Measurements from ENCODE around the gene JPH3.
"Not testable (repeated sequence)": the region's sequence is repeated elsewhere in the genome, so short reads cannot be mapped to it uniquely, and the experiment has no call there.

Gene JPH3

GRCh38 chr16:87654826-87655225, 52.5 kb downstream of the JPH3 start:
- no peak for DNase-seq (ENCODE audit: low read depth in 2 of 2)

- DNase-seq (ENCODE audit: low read depth in 2 of 2): no peak
Measured at GRCh38 chr16:87656328-87656727, 54.0 kb downstream of the JPH3 start.

GRCh38 chr16:87657621-87658192, 55.4 kb downstream of the JPH3 start:
- DNase-seq (ENCODE audit: low read depth in 2 of 2): no peak

- DNase-seq (ENCODE audit: low read depth in 2 of 2): no peak
Measured at GRCh38 chr16:87658564-87659225, 56.4 kb downstream of the JPH3 start.

- no peak for DNase-seq (ENCODE audit: low read depth in 2 of 2)
Measured at GRCh38 chr16:87661561-87661960, 59.3 kb downstream of the JPH3 start.

- no peak for DNase-seq (ENCODE audit: low read depth in 2 of 2)
Measured at GRCh38 chr16:87662254-87663204, 60.2 kb downstream of the JPH3 start.

GRCh38 chr16:87664792-87665191, 62.5 kb downstream of the JPH3 start:
- DNase-seq (ENCODE audit: low read depth in 2 of 2): no peak

GRCh38 chr16:87665193-87665592, 62.9 kb downstream of the JPH3 start:
- DNase-seq (ENCODE audit: low read depth in 2 of 2): no peak

GRCh38 chr16:87666919-87667318, 64.6 kb downstream of the JPH3 start:
- no peak for DNase-seq (ENCODE audit: low read depth in 2 of 2)

- DNase-seq (ENCODE audit: low read depth in 2 of 2): no peak
Measured at GRCh38 chr16:87667443-87667842, 65.1 kb downstream of the JPH3 start.

GRCh38 chr16:87667946-87668345, 65.6 kb downstream of the JPH3 start:
- DNase-seq (ENCODE audit: low read depth in 2 of 2): no peak

- DNase-seq (ENCODE audit: low read depth in 2 of 2): no peak
Measured at GRCh38 chr16:87669672-87670071, 67.4 kb downstream of the JPH3 start.

GRCh38 chr16:87671221-87671620, 68.9 kb downstream of the JPH3 start:
- DNase-seq (ENCODE audit: low read depth in 2 of 2): no peak

GRCh38 chr16:87671715-87672270, 69.5 kb downstream of the JPH3 start:
- no peak for DNase-seq (ENCODE audit: low read depth in 2 of 2)

GRCh38 chr16:87674419-87674818, 72.1 kb downstream of the JPH3 start:
- DNase-seq (ENCODE audit: low read depth in 2 of 2): no peak

- no peak for DNase-seq (ENCODE audit: low read depth in 2 of 2)
Measured at GRCh38 chr16:87675111-87675719, 72.9 kb downstream of the JPH3 start.

- no peak for DNase-seq (ENCODE audit: low read depth in 2 of 2)
Measured at GRCh38 chr16:87677830-87678229, 75.5 kb downstream of the JPH3 start.

- no peak for DNase-seq (ENCODE audit: low read depth in 2 of 2)
Measured at GRCh38 chr16:87678618-87679017, 76.3 kb downstream of the JPH3 start.

GRCh38 chr16:87679593-87680271, 77.4 kb downstream of the JPH3 start:
- DNase-seq (ENCODE audit: low read depth in 2 of 2): no peak

GRCh38 chr16:87680272-87680644, 78.0 kb downstream of the JPH3 start:
- no peak for DNase-seq (ENCODE audit: low read depth in 2 of 2)

GRCh38 chr16:87681051-87681602, 78.8 kb downstream of the JPH3 start:
- not testable (repeated sequence) for DNase-seq (ENCODE audit: low read depth in 2 of 2)
